NCI-H2196 (cell line): Measurements from ENCODE around the gene REELD1.

Experiments used
- DNase-seq: peaks from one replicate; lab custom pipeline; 2025; ENCODE audit not compliant: unreplicated experiment; lab: John Stamatoyannopoulos, UW

REELD1 gene

DNA sequence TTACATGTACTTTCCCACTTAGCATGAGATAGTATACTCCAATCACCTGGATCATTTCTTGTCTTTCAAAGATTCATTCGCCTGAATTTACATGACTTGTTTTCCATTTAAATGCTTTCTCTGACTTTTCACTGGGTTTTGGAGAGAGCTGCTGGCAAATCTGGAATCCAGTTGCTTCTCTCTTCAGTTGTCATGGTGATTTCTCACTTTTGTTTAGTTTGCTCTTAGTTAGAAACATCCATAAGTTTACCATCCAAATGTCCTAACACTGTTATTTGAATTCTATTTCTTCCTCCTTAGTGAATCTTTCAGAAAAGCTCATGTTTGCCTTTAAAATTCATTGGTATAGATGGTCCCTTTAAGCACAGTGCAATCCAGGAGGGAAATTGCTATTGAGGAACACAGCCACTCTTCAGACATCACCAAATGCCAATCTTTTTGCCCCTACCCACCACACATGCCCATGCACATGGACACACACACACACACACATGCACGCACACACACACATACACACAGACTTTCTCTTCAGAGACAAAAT, 51.7 kb downstream of the REELD1 start:
- no peak for DNase-seq

DNA sequence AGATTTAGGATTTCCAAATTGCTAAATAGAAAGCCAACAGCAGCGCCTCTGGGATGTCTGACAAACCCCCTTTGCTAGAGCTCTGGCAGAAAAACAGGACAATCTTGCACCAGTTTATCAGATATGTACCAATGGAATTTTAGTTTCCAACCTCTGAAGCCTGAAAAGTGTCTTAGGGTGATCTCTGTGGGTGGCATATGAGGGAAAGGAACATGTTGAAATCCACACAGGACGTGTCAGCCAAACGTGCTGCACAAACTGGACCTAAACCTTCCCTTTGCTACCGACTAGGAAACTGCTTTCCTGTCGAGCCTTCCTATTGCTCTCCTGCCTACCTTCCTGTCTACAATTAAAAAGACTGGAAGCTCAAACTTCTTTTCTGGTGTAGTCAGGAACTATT, 53.5 kb downstream of the REELD1 start:
- DNase-seq = no peak

DNA sequence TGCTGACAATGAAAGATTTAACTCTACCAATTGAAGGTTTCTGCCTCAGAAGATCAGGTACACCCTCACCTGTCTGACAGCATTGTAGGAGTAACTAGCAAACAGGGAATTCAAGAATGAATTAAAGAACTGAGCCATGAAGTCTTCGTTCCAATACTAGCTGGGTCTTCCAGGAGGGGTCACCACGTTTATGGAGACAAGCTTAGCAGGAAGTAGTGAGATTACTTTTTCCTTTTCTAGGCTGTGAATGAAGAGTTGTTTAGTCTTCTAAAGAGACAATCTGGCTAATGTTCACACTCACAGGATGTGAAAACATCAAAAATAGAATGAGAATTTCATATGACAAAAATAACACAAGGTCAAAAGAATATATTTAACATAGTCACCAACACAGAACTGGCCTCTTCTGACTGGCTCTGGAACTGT, 54.9 kb downstream of the REELD1 start:
- no peak for DNase-seq

DNA sequence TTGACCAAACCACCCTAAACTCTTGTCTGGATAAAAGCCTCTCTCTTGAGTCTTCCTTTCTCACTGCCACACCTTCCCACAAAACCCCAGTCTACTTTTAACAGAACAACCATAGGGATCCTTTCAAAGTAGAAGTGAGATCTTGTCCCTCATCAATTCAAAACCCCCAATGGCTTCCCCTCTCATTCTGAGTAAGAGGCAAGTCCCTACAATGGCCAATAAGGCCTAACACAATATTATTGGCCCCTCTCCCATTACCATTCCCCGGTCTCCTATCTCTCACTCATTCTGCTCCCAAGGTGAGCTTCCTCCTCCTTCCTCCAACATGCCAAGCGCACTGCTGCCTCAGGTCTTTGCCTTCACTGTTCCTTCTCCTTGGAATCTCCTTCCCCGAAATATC, 57.1 kb downstream of the REELD1 start:
- no peak for DNase-seq

DNA sequence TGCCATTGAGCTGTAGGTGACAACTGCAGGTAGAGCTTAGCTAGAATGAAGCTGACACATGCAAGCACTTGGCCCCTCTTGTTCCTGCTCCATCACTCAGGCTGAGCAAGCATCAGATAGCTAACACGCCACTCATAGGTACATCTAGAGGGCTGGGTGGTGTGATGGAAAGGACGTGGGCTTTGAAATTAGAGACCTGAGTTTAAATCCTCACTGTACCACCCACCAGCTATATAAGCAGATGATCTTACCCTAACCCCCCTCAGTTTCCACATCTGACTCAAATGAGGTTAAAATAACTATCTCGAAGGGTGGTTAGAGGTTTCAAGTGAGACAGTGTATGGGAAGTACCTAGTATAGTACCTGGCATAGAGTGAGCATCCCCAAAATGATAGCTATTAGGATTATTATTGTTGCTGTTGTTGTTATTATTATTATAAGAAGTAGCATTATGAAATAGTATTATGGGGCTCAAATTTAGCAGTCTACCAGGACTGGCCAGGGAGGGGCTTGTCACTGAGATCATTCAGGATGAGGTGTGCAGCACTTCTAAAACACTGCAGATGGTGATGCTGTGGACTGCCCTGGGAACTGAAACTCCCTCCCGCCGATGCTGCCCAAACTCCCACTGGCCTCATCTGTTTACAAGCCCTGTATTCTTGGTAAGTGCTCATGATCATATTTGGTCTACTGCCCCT, 59.0 kb downstream of the REELD1 start:
- DNase-seq = no peak

DNA sequence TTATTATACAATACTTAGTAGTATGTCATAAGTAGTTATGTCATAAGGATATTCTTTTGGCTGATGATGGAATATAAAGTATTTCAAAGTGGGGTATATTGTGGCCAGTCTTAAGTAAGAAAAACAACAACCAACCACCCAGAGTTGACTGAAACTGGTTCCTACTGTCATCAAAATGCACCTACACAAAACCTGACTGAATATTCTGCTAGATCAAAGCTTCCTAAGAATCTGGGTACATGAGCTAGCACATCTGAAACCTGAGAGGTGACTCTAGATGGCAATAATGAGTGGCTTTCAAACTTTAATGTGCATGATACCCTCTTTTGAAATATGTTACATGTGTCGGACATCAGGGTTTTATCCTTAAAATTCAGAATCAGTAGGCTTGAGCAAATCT, 60.4 kb downstream of the REELD1 start:
- DNase-seq = no peak

DNA sequence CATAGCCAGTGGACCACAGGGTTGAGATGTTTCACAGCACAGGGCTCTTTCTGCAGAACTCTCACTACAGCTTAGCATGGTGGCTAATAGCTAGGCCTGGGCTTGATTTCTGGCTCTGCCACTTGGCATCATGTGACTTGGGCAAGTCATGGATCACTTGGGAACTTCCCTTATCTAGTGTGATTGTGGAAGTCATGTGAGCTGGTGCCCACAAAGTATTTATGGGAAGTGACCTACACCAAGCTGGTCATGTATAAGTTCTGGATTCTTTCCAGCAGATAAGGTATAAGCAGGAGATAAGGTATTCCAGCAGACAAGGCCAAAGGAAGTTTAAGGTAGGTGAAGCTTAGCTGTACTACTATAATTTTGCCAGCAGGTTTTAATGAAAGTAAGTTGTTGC, 61.0 kb downstream of the REELD1 start:
- no peak for DNase-seq

DNA sequence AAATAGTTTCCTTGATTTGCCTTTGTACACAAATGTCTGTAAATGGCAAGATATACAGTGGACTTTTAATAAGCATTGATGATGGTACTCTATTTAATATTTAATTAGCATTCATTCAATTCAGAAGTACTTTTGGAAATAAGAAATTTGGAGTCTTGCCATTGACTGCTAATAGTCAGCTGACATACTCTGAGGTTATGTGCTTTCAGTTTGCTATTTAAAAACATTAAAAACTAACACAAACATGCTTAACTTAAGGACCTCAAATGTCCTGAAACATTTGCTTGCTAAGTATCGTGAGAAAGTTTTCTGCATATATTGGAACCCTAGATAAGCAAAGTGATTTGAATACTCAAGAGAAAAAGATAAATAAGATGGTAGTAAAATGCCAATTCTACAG, 64.6 kb downstream of the REELD1 start:
- DNase-seq = no peak
